Fibroblast of skin of left biceps (primary cell): Measurements from ENCODE around the gene AKT2.
"Not testable (repeated sequence)": the region's sequence is repeated elsewhere in the genome, so short reads cannot be mapped to it uniquely, and the experiment has no call there.

Experiments
- DNase-seq, 2 experiments: peaks; one replicate each; pipeline ENCODE4 v3.0.0-alpha.2; 2013; ENCODE audit warnings: low read depth in 2 of 2

AKT2 gene

GRCh38 chr19:40284501-40285352 lies at the start of gene AKT2:
AKT2 (minus strand) TSS chr19:40285345; CDS start chr19:40265267, 20,078 bp downstream.
- DNase-seq: peak; percentile 36

- DNase-seq: not testable (repeated sequence)
These were observed 47.9 kb upstream of the AKT2 start for GRCh38 chr19:40333083-40333482.

GRCh38 chr19:40332669-40333068 lies 47.5 kb upstream of the AKT2 start:
- no peak for DNase-seq

GRCh38 chr19:40331052-40331451 lies 45.9 kb upstream of the AKT2 start:
- no peak for DNase-seq

- no peak for DNase-seq
These were observed 41.1 kb upstream of the AKT2 start for GRCh38 chr19:40326201-40326600.

GRCh38 chr19:40323705-40324104 lies 38.6 kb upstream of the AKT2 start:
- no peak for DNase-seq

GRCh38 chr19:40322951-40323615 lies 37.9 kb upstream of the AKT2 start:
- DNase-seq: no peak

- DNase-seq: no peak
These were observed 37.1 kb upstream of the AKT2 start for GRCh38 chr19:40322271-40322610.

GRCh38 chr19:40321566-40322270 lies 36.6 kb upstream of the AKT2 start:
- DNase-seq: no peak

- no peak for DNase-seq
These were observed 35.9 kb upstream of the AKT2 start for GRCh38 chr19:40321076-40321475.

- DNase-seq: no peak
These were observed 35.4 kb upstream of the AKT2 start for GRCh38 chr19:40320558-40320935.

- no peak for DNase-seq
These were observed 32.2 kb upstream of the AKT2 start for GRCh38 chr19:40317338-40317737.

- DNase-seq: no peak
These were observed 30.8 kb upstream of the AKT2 start for GRCh38 chr19:40315812-40316470.

- no peak for DNase-seq
These were observed 29.5 kb upstream of the AKT2 start for GRCh38 chr19:40314656-40315055.

- no peak for DNase-seq
These were observed 28.3 kb upstream of the AKT2 start for GRCh38 chr19:40313229-40313983.

GRCh38 chr19:40312533-40312932 lies 27.4 kb upstream of the AKT2 start:
- DNase-seq: no peak

- no peak for DNase-seq
These were observed 24.5 kb upstream of the AKT2 start for GRCh38 chr19:40309666-40310065.

- DNase-seq: peak; percentile 51 to 55
These were observed 20.3 kb upstream of the AKT2 start for GRCh38 chr19:40305403-40305802.

- no peak for DNase-seq
These were observed 19.2 kb upstream of the AKT2 start for GRCh38 chr19:40304306-40304705.

GRCh38 chr19:40303765-40304164 lies 18.6 kb upstream of the AKT2 start:
- no peak for DNase-seq

GRCh38 chr19:40302224-40303011 lies 17.3 kb upstream of the AKT2 start:
- no peak for DNase-seq
